NCI-H2171 treated with DMSO at 0.1 percent for 48 hours (cell line): ENCODE measurements around the gene RNF223.
"Not testable (repeated sequence)": the region's sequence is repeated elsewhere in the genome, so short reads cannot be mapped to it uniquely, and the experiment has no call there.

Experiments used
- DNase-seq: peaks from one replicate; lab custom pipeline; 2025; lab: John Stamatoyannopoulos, UW

Gene RNF223

GRCh38 chr1:1109743-1110142 is 35.6 kb upstream of the RNF223 start:
- no peak for DNase-seq

DNA sequence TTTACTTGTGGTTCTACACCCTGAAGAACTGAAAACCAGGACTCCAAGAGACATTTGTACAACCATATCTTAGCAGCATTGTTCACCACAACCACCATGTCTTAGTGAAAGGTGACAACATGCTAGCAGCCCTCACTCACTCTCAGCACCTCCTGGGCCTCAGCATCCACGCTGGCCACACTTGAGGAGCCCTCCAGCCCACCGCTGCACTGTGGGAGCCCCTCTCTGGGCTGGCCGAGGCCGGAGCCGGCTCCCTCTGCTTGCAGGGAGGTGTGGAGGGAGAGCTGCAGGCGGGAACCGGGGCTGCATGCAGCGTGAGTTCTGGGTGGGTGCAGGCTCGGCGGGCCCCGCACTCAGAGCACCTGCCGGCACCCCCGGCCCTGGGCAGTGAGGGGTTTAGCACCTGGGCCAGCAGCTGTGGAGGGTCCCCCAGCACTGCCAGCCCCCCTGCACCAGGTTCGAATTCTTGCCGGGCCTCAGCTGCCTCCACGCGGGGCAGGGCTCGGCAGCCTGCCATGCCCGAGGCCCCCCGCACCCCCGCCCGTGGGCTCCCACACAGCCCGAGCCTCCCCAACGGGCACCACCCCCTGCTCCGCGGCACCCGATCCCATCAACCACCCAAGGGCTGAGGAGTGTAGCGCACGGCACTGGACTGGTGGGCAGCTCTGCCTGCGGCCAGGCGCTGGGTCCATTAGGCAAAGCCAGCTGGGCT is 32.6 kb upstream of the RNF223 start:
- DNase-seq = no peak

GRCh38 chr1:1104152-1104551 is 30.0 kb upstream of the RNF223 start:
- DNase-seq = not testable (repeated sequence)

DNA sequence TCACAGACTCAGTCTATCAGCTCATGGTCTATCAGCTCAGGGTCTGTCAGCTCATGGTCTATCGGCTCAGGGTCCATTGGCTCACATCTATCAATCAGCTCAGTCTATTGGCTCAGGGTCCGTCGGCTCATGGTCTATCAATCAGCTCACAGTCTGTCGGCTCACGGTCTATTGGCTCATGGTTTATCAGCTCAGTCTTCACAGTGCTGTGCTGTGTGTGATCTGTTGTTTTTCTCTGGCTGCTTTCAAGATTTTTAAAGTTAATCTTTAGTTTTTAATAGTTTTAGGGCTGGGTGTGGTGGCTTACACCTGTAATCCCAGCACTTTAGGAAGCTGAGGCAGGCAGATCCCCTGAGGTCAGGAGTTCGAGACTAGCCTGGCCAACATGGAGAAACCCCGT is 27.4 kb upstream of the RNF223 start:
- no peak for DNase-seq

GRCh38 chr1:1100296-1100695 is 26.2 kb upstream of the RNF223 start:
- DNase-seq = no peak

GRCh38 chr1:1099506-1100183 is 25.5 kb upstream of the RNF223 start:
- DNase-seq = no peak

- no peak for DNase-seq
Measured at GRCh38 chr1:1098681-1099421, 24.7 kb upstream of the RNF223 start.

DNA sequence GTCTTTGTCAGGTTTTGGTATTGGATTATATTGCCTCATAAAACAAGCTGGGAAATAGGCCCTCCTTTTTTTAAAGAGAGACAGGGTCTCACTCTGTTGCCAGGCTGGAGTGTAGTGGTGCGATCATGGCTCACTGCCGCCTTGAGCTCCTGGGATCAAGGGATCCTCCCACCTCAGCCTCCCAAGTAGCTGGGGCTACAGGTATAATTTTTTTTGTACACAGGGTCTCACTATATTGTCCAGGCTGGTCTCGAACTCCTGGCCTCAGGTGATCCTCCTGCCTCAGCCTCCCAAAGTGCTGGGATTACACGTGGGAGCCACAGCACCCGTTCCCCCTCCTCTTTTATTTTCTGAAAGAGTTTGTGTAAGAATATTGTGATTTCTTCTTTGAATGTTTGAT is 22.0 kb upstream of the RNF223 start:
- DNase-seq = not testable (repeated sequence)

DNA sequence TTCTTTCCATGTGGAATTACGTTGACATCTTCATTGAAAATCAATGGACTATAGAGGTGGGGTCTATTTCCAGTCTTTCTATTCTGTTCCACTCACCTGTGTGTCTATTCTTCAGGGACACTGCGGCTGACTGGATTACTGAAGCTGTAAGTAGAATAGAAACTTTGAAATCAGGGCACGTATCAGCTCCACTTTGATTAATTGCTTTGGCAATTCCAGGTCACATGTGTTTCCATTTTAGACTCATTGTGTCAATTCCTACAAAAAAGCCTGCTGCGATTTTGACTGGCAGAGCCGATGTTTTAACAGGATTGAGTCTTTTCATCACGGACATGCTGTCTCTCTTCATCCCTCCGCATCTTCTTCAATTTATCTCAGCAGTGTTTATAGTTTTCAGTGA is 20.9 kb upstream of the RNF223 start:
- DNase-seq = no peak

DNA sequence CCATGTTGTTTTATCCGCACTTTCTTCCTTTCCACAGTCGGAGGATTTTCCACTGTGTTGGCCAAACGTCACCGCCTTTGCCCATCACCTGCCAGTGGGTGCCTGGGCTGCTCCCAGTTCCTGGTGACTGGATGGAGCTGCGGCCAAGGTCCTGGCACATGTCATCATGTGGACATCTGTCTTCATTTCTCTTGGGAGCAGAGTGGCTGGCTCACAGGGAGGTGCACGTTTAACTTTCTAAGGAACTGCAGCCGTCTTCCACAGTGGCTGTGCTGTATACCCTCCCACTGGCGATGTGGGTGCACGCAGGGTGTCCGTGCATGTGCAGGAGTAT is 19.5 kb upstream of the RNF223 start:
- DNase-seq = no peak

GRCh38 chr1:1092894-1093609 is 18.9 kb upstream of the RNF223 start:
- DNase-seq = no peak

- DNase-seq = no peak
Measured at GRCh38 chr1:1092149-1092855, 18.2 kb upstream of the RNF223 start.

DNA sequence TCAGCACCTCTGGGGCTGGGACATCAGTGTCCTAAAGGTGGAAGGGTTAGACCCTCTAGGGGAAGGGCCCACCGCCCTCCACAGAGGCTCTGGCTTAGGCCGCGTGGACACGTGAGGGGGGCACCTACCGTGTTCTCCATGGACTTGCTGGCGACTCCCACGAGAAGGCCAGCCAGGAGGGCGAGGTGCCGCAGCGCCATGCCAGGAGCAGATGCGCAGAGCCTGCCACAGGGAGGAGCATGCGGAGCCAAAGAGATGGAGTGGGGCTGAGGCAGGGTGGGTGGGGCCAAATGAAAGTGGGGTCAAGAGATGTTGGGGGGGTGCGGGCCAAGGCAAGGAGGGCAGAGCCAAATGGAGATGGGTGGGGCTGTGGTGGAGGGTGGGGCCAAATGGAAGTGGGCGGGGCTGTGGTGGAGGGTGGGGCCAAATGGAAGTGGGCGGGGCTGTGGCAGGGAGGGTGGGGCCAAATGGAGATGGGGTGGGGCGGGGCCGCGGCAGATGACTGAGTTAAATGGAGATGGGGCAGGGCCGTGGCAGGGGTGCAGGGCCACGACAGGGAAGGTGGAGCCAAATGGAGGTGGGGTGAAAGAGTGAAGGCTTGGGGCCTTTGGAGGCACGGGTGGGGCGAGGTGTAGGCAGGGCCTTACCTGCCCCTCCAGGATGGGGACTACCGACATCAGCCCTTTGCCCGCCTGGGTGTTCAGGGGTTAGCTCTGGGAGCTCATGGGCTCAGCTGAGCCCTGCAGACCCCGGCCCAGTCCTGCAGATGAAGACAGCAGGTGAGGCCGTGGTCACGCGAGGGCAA is 17.4 kb upstream of the RNF223 start:
- DNase-seq = no peak

DNA sequence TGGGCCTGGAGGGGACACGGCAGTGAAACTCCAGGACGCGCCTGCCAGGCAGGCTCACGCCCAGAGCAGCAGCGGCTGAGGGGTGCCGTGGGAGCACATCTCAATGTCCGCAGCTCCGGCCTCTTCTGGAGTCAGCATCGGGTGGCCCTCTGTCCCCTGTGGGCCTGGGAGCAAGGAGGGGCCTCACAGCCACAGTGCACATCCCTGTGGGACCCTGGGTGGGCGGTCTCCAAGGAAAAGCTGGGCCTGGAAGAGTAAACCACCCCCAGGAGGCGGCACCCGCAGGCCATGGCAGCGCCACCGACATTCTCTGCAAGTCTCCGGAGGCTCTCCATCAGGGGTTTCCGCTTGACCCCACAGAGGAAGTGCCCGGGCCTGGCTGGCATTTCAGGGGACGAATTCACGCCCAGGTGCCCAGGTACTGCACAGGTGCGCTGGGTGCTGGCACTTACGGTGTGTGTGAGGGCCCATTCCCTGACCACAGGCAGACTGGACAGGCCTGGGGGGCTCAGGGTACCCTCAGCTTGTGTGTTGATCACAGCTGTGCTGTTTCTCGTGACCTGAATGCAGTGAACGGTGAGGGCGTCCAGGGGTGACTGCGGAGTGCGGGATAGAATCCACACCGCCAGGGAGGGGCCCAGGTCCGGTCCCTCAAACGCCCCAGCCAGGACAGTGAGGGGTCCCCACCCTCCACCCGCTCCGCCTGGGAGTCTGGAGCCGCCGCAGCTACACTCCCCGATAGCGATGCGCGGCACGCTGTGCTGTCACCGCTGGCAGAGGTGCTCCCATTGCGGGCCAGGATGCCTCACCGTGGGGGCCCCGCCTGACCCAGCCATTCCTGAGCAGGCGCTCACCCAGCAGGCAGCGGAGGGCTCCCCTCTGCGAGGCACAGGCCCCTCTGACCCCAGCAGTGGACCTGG is 16.6 kb upstream of the RNF223 start:
- DNase-seq = no peak

- DNase-seq = no peak
Measured at GRCh38 chr1:1089731-1090423, 15.8 kb upstream of the RNF223 start.

DNA sequence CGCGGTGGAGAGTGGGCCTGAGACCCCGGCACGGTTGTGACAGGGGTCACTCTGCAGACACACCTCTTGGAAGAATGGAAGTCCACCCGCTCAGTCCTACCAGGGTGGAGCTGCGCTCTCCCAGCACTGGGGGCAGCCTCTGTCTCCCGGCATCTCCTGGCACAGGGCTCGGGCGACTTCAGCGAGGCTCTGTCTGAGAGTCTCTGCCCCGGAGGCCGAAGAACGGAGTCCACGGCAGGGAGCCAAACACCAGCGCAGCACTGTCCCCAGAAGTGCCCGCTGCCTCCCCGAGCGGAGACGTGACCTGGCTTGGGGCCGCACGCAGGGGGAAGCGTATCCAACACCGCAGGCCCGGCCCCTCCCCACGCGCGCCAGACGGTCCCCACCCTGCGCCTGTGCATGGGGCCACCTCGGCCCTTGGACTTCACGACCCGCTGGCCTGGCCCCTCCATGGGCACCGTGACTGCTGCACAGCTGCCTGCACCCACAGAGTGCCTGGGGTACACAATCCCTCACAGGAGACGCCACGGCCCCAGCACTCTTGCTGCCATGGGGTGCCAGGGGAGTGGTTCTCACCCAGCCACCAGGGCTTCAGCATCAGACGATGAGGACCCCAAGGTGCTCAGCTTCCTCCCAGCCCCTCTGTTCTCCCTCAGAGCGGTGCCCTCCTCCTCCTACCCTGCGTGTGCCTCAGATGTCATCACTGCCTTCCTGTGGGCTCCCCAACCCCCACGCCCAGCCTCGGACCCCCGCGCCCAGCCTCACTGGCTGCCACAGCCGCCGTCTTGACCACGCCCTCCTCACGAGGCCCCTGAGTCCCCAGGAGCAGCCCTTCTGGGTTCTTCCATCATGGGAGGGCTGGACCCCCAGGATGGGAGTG is 14.9 kb upstream of the RNF223 start:
- no peak for DNase-seq

DNA sequence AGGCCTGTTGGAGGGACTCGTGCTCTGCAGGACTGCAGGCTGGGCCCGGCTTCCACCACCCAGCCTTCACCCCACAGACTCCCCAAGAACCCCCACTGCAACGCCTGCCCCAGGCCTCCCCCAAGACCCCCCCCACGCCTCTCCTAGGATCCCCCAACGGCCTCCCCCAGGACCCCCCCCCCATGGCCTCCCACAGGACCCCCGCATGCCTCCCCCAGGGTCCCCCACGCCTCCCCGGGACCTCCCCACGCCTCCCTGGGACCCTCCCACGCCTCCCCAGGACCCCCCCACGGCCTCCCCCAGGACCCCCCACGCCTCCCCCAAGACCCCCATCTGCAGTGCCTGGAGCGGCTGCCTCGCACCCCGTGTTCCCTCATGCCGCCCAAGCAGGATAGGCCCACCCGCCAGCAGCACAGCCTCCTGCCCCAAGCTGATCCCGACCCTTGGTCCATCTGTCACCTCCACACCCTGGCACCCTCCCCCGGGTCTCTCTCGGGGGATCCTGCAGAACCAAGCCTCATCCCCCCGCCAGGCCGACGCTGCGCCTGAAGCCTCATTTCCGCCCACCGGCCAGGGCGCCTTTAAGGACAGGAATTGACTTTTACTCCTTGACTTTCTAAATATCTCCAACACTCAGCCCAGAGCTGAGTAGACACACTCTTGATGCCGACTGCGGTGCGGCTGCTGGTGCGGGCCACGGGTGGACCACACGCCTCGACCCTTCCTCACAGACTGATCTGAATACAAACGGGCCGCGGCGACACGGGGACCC is 14.1 kb upstream of the RNF223 start:
- no peak for DNase-seq
